ENCODE measurements around the gene OR8B12. TPM values are rescaled to one million over a fixed set of nuclear protein-coding genes. Genes with fewer than 3 reads are reported as not detected.

OR8B12 gene
- total and polyA plus RNA-seq, 7 donors, result not detected

GRCh38 chr11:124514131-124514530 lies 29.3 kb downstream of the OR8B12 start:
- WGBS, 3 donors, result 85 to 96% (median 91%) methylated on average over 3 of the region's 3 CpGs
- Histone ChIP-seq H3K4me1 (no peaks in the 10 kb centered on the region), H3K36me3 (ENCODE audit: insufficient read depth in 1 of 2, low read depth in 1 of 2) (no peaks in the 10 kb centered on the region), H3K9me3 (no peaks in the 10 kb centered on the region), H3K27me3 (ENCODE audit: insufficient read depth in 3 of 3, low read length in 2 of 3) (peaks cover 0 to 3% (median 0%) of the 10 kb centered on the region in 3 donors), H3K27ac (no peak overlapping the region), H3K4me3 (no peak overlapping the region)
- ATAC-seq (no peak), DNase-seq (no peak)
- no peak for TF ChIP-seq CTCF (IDR thresholded peaks at IDR 0.05)
- intact Hi-C loops (cut with DNase I), result no loop called here

- DNase-seq (no peak), ATAC-seq (no peak)
- H3K4me1 ChIP-seq, result no peaks in the 10 kb centered on the region
- H3K4me3 ChIP-seq, result no peak overlapping the region
- no peak overlapping the region for H3K27ac ChIP-seq
- H3K9me3 ChIP-seq, result no peaks in the 10 kb centered on the region
- no peak for TF ChIP-seq CTCF (IDR thresholded peaks at IDR 0.05)
- no peaks in the 10 kb centered on the region for H3K27me3 ChIP-seq (ENCODE audit: insufficient read depth in 3 of 3, low read length in 2 of 3)
- no peaks in the 10 kb centered on the region for H3K36me3 ChIP-seq (ENCODE audit: insufficient read depth in 1 of 2, low read depth in 1 of 2)
- intact Hi-C loops (cut with DNase I), result no loop called here
These were observed 31.7 kb downstream of the OR8B12 start for GRCh38 chr11:124511745-124512144.

GRCh38 chr11:124510279-124510678 lies 33.2 kb downstream of the OR8B12 start:
- 64 to 76% (median 75%) methylated on average over 4 of the region's 4 CpGs for WGBS, 3 donors
- Histone ChIP-seq H3K27ac (no peak overlapping the region), H3K36me3 (ENCODE audit: insufficient read depth in 1 of 2, low read depth in 1 of 2) (no peaks in the 10 kb centered on the region), H3K4me1 (no peaks in the 10 kb centered on the region), H3K9me3 (no peaks in the 10 kb centered on the region), H3K27me3 (ENCODE audit: insufficient read depth in 3 of 3, low read length in 2 of 3) (no peaks in the 10 kb centered on the region), H3K4me3 (no peak overlapping the region)
- TF ChIP-seq CTCF (IDR thresholded peaks at IDR 0.05), result no peak
- ATAC-seq (no peak), DNase-seq (no peak)
- intact Hi-C loops (cut with DNase I), result no loop called here

- intact Hi-C loops (cut with DNase I), result no loop called here
- H3K27me3 ChIP-seq (ENCODE audit: insufficient read depth in 3 of 3, low read length in 2 of 3), result peaks cover 0 to 2% (median 0%) of the 10 kb centered on the region in 3 donors
- H3K9me3 ChIP-seq, result no peaks in the 10 kb centered on the region
- WGBS, 3 donors, result 77 to 82% (median 79%) methylated on average over 8 of the region's 8 CpGs
- no peak for TF ChIP-seq CTCF (IDR thresholded peaks at IDR 0.05)
- H3K36me3 ChIP-seq (ENCODE audit: insufficient read depth in 1 of 2, low read depth in 1 of 2), result no peaks in the 10 kb centered on the region
- no peak overlapping the region for H3K27ac ChIP-seq
- DNase-seq (no peak), ATAC-seq (no peak)
- no peak overlapping the region for H3K4me3 ChIP-seq
- no peaks in the 10 kb centered on the region for H3K4me1 ChIP-seq
These were observed 43.7 kb downstream of the OR8B12 start for GRCh38 chr11:124499711-124500110.

- intact Hi-C loops (cut with DNase I), result no loop called here
- ATAC-seq, result no peak
- Histone ChIP-seq H3K4me1 (no peaks in the 10 kb centered on the region), H3K9me3 (peaks cover 4% of the 10 kb centered on the region), H3K27ac (no peak overlapping the region), H3K36me3 (ENCODE audit: insufficient read depth in 1 of 2, low read depth in 1 of 2) (no peaks in the 10 kb centered on the region), H3K27me3 (ENCODE audit: insufficient read depth in 3 of 3, low read length in 2 of 3) (no peaks in the 10 kb centered on the region), H3K4me3 (no peak overlapping the region)
- no peak for TF ChIP-seq CTCF (IDR thresholded peaks at IDR 0.05)
- no peak for DNase-seq
- 77 to 79% (median 78%) methylated on average over 4 of the region's 4 CpGs for WGBS, 3 donors
These were observed 50.3 kb downstream of the OR8B12 start for GRCh38 chr11:124493016-124493655.

Measured in psoas muscle (tissue), 8 donors.